Measurements from ENCODE around the gene TENM4.

GRCh38 chr11:79198203-79198897, 242.5 kb downstream of the TENM4 start:
- no peak for TF ChIP-seq BHLHE40 (IDR thresholded peaks at IDR 0.05; ENCODE audit: borderline replicate concordance)
- TF ChIP-seq FOXK2 (IDR thresholded peaks at IDR 0.05), result no peak
- TF ChIP-seq PKNOX1 (IDR thresholded peaks at IDR 0.05), result no peak
- TF ChIP-seq ARNT (IDR thresholded peaks at IDR 0.05), result no peak
- TF ChIP-seq FOXA1 (IDR thresholded peaks at IDR 0.05), result no peak
- no peak for TF ChIP-seq SP1 (IDR thresholded peaks at IDR 0.05)
- TF ChIP-seq TARDBP (IDR thresholded peaks at IDR 0.05), result no peak
- TF ChIP-seq FOXM1 (IDR thresholded peaks at IDR 0.05; ENCODE audit: borderline replicate concordance), result no peak
- TF ChIP-seq SUZ12 (IDR thresholded peaks at IDR 0.05), result no peak
- no peak for TF ChIP-seq L3MBTL2 (conservative IDR thresholded peaks at IDR 0.05)
- no peak for TF ChIP-seq LEF1 (IDR thresholded peaks at IDR 0.05; ENCODE audit: borderline replicate concordance)
- no peak for TF ChIP-seq NFRKB (IDR thresholded peaks at IDR 0.05)
- TF ChIP-seq HDGF (IDR thresholded peaks at IDR 0.05; ENCODE audit: borderline replicate concordance), result no peak

Measured in HEK293T (cell line).